Natural killer cell (primary cell): ENCODE data around the gene RMI2. TPM values are rescaled to one million over a fixed set of nuclear protein-coding genes. Genes with fewer than 3 reads are reported as not detected.

ENCODE experiments used
- ATAC-seq, 3 donors: fragments of 150-1000 bp in 2 of 3; fragments of 200-7000 bp in 1 of 3; cut with Tn5 transposase; 1 replicate in 1 of 3; 2 replicates in 2 of 3; pipeline ENCODE4 v1.10.0; 2021; ENCODE audit warnings: mild to moderate bottlenecking in 2 of 3, moderate library complexity in 2 of 3
- DNase-seq, 2 donors: peaks; one replicate each; pipeline versions ENCODE4 v3.0.0 to v3.0.0-alpha.2; 2013 to 2021; ENCODE audit warnings: mixed read lengths in 1 of 2
- H3K27ac ChIP-seq: one replicate; pipeline ENCODE4 v1.5.1; 2013; ENCODE audit warnings: mild to moderate bottlenecking, low read length
- H3K27me3 ChIP-seq: one replicate; pipeline ENCODE4 v1.6.1; 2013; ENCODE audit warnings: low read length; ENCODE audit not compliant: control insufficient read depth, insufficient read depth
- H3K36me3 ChIP-seq: one replicate; pipeline ENCODE4 v1.6.1; 2013; ENCODE audit warnings: low read length; ENCODE audit not compliant: control insufficient read depth, insufficient read depth
- H3K4me1 ChIP-seq: one replicate; pipeline ENCODE4 v1.6.1; 2013; ENCODE audit warnings: low read length; ENCODE audit not compliant: control insufficient read depth, insufficient read depth
- H3K4me3 ChIP-seq: one replicate; pipeline ENCODE4 v1.5.1; 2013; ENCODE audit warnings: low read length
- H3K9me3 ChIP-seq: one replicate; pipeline ENCODE4 v1.6.1; 2013; ENCODE audit warnings: low read length; ENCODE audit not compliant: control insufficient read depth, insufficient read depth
- H3K27ac Mint-ChIP-seq, 2 donors: one replicate each; pipeline ENCODE4 v1.8.0; 2022; ENCODE audit warnings: mild to moderate bottlenecking in 2 of 2, mixed read lengths in 2 of 2, moderate library complexity in 1 of 2
- H3K27me3 Mint-ChIP-seq, 2 donors: one replicate each; pipeline ENCODE4 v1.8.0; 2022; ENCODE audit warnings: low read depth in 2 of 2, mixed read lengths in 2 of 2
- H3K36me3 Mint-ChIP-seq: one replicate; pipeline ENCODE4 v1.8.0; 2022; ENCODE audit warnings: mixed read lengths
- H3K4me1 Mint-ChIP-seq, 2 donors: one replicate each; pipeline ENCODE4 v1.8.0; 2022; ENCODE audit warnings: mixed read lengths in 2 of 2
- H3K4me3 Mint-ChIP-seq: one replicate; pipeline ENCODE4 v1.8.0; 2022; ENCODE audit warnings: mild to moderate bottlenecking, moderate library complexity, mixed read lengths
- H3K9me3 Mint-ChIP-seq, 2 donors: one replicate each; pipeline ENCODE4 v1.8.0; 2022; ENCODE audit warnings: mixed read lengths in 2 of 2
- WGBS: methylation state at CpG from one replicate; pipeline ENCODE4 v1.1.7; 2013; ENCODE audit warnings: missing lambda C conversion rate; ENCODE audit not compliant: insufficient coverage; 5-methylcytosine and 5-hydroxymethylcytosine counted together
- intact Hi-C: fragments of 100-400 bp; cut with micrococcal nuclease; formaldehyde crosslinking; loops from one replicate; pipeline ENCODE4 v1.14.2; 2022
- total RNA-seq, 4 donors: library from RNA; stranded (reverse); fragments of 120-200 nt in 1 of 4; gene quantifications; one replicate each; pipeline versions ENCODE4 v1.2.3 to v1.2.4, GENCODE V29; 2013 to 2022
- TF ChIP-seq, protein P1 (sequence below): fragments of 200-600 bp; IDR thresholded peaks from one replicate; pipeline ENCODE4 v1.8.0; 2022; ENCODE audit warnings: antibody characterized with exemption

The RMI2 gene
- total RNA-seq, 3 donors from 2014 or later (not counting 1 experiment from before 2014, with no cell fraction given) = 0.83 to 1.1 (median 0.93) TPM

DNA sequence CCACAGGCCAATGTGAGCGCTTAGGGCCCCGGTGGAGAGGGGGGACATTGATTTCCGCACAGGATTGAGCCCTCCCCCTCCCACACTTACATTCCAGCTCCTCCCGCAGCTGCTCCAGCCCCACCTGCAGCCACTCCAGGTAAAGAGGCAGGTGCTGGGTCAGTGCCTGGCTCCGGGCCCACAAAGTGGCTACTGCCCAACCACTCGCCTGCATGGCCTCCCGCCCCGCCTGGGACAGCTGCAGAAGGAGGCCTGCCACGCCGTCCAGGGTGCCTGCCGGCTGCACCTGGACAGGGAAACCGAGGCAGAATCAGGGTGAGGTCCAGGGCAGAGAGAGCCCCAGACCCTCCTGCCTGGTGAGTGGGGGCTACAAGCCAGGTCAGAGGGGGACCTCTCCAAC, 46.3 kb downstream of the RMI2 start:
- no peak overlapping the region for H3K27ac Mint-ChIP-seq

DNA sequence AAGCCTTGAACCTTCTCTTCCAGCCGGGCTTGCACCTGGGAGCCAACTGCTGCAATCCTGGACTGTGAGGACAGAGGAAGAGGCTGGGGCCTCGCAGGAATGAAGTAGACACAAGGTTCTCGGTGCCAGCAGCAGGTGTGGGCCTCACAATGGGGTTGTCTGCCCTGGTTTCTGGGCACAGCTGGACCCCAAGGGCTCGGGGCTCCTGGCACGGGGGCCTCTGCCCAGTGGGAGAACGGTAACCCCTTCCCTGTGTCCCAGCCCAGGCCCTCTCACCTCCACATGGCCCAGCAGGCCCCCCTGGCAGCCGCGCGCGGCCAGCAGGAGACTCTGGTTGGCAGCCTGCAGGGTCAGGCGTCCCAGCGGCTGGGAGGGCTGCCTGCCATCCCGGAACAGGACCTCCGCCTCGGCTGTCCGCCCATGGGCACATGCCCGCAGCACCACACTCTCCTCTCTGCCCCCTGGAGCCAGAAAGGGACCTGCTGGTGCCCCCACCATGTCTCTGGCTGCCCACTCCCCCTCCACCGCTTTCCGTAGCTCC, 46.9 kb downstream of the RMI2 start:
- WGBS = 92% methylated on average over 19 of the region's 19 CpGs
- Mint-ChIP-seq H3K27me3 (peaks cover 0 to 5% of the 10 kb centered on the region in 2 donors), H3K9me3 (no peaks in the 10 kb centered on the region), H3K36me3 (no peaks in the 10 kb centered on the region), H3K4me1 (no peaks in the 10 kb centered on the region), H3K4me3 (no peak overlapping the region), H3K27ac (no peak overlapping the region)
- no peak overlapping the region for H3K4me3 ChIP-seq
- H3K27ac ChIP-seq = no peak overlapping the region
- intact Hi-C loops = no loop called here
- H3K36me3 ChIP-seq = no peaks in the 10 kb centered on the region
- no peaks in the 10 kb centered on the region for H3K9me3 ChIP-seq
- TF ChIP-seq, protein P1, sequence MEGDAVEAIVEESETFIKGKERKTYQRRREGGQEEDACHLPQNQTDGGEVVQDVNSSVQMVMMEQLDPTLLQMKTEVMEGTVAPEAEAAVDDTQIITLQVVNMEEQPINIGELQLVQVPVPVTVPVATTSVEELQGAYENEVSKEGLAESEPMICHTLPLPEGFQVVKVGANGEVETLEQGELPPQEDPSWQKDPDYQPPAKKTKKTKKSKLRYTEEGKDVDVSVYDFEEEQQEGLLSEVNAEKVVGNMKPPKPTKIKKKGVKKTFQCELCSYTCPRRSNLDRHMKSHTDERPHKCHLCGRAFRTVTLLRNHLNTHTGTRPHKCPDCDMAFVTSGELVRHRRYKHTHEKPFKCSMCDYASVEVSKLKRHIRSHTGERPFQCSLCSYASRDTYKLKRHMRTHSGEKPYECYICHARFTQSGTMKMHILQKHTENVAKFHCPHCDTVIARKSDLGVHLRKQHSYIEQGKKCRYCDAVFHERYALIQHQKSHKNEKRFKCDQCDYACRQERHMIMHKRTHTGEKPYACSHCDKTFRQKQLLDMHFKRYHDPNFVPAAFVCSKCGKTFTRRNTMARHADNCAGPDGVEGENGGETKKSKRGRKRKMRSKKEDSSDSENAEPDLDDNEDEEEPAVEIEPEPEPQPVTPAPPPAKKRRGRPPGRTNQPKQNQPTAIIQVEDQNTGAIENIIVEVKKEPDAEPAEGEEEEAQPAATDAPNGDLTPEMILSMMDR = no peak
- ATAC-seq (no peak), DNase-seq (no peak)
- H3K4me1 ChIP-seq = no peaks in the 10 kb centered on the region
- no peaks in the 10 kb centered on the region for H3K27me3 ChIP-seq

More for the DNA sequence above, 46.3 kb downstream of the RMI2 start:
- DNase-seq (no peak), ATAC-seq (no peak)
- Mint-ChIP-seq H3K4me3 (no peak overlapping the region), H3K4me1 (no peaks in the 10 kb centered on the region), H3K9me3 (no peaks in the 10 kb centered on the region), H3K27me3 (peaks cover 0 to 5% of the 10 kb centered on the region in 2 donors), H3K36me3 (no peaks in the 10 kb centered on the region)
- Histone ChIP-seq H3K4me1 (no peaks in the 10 kb centered on the region), H3K27ac (no peak overlapping the region), H3K36me3 (no peaks in the 10 kb centered on the region), H3K27me3 (no peaks in the 10 kb centered on the region), H3K9me3 (no peaks in the 10 kb centered on the region), H3K4me3 (no peak overlapping the region)
- WGBS = 95% methylated on average over 11 of the region's 12 CpGs
- TF ChIP-seq, protein P1 = no peak
- intact Hi-C loops = no loop called here

DNA sequence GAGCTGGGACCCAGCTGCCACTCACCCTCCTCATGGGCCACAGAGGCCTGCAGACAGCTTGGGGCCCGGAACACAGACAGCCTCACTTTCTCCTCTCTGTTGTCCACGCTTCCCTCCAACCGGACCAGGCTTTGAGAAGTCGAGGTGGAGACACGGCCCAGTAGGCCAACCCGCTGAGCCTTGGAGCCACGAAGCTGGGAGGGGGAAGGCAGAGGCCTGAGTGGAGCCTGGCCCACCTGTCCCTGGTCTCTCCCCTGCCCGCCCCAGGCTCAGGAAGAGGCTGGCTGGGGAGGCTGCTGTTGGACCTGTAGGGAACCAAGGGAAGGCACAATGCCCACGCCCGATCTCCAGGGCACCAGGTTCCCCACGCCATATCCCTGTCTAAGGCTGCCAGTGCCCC, 48.1 kb downstream of the RMI2 start:
- H3K4me3 Mint-ChIP-seq = no peak overlapping the region

More for the DNA sequence above, 48.1 kb downstream of the RMI2 start:
- ATAC-seq (no peak), DNase-seq (no peak)
- H3K36me3 ChIP-seq = no peaks in the 10 kb centered on the region
- TF ChIP-seq, protein P1 = no peak
- Mint-ChIP-seq H3K9me3 (no peaks in the 10 kb centered on the region), H3K27me3 (peaks cover 0 to 5% of the 10 kb centered on the region in 2 donors), H3K4me1 (no peaks in the 10 kb centered on the region), H3K36me3 (no peaks in the 10 kb centered on the region), H3K27ac (no peak overlapping the region)
- H3K4me1 ChIP-seq = no peaks in the 10 kb centered on the region
- intact Hi-C loops = no loop called here
- H3K27ac ChIP-seq = no peak overlapping the region
- no peak overlapping the region for H3K4me3 ChIP-seq
- H3K9me3 ChIP-seq = no peaks in the 10 kb centered on the region
- no peaks in the 10 kb centered on the region for H3K27me3 ChIP-seq
- WGBS = 92% methylated on average over 11 of the region's 11 CpGs
